OCI-LY7 (cell line): ENCODE results near the gene CDKL2.

Source experiments
- CTCF ChIP-seq: fragments of 200-600 bp; sonication (generic); conservative IDR thresholded peaks from 2 replicates; pipeline ENCODE4 v1.5.1; 2014; ENCODE audit warnings: mild to moderate bottlenecking, antibody characterized with exemption, low read length, moderate library complexity, mixed read lengths
- EZH2phosphoT487 ChIP-seq: fragments of 200-600 bp; sonication (generic); IDR thresholded peaks from 2 replicates; pipeline ENCODE4 v1.6.1; 2018; ENCODE audit warnings: low read depth, borderline replicate concordance, mild to moderate bottlenecking, mixed run types, antibody characterized with exemption, low read length, moderate library complexity, mixed read lengths

- TF ChIP-seq CTCF (no peak), EZH2phosphoT487 (no peak)
Observed at GRCh38 chr4:75673027-75673958, 43.0 kb upstream of the CDKL2 start, which contains the start of gene G3BP2.
